ENCODE measurements around the gene ASIC1. TPM values are rescaled to one million over a fixed set of nuclear protein-coding genes. Genes with fewer than 3 reads are reported as not detected.

Gene ASIC1
- total RNA-seq, 1 experiment from 2014 or later, result 2.7 TPM

- Histone ChIP-seq H3K27me3 (replicated peaks; ENCODE audit: insufficient read depth, low read depth, low read length, poor library complexity) (peaks cover 4% of the 10 kb centered on the region), H3K27ac (ENCODE audit: low read depth, low read length, poor library complexity, severe bottlenecking) (no peak overlapping the region), H3K4me3 (ENCODE audit: low read depth, low read length, poor library complexity, severe bottlenecking) (no peak overlapping the region), H3K4me1 (ENCODE audit: insufficient read depth, low read length, poor library complexity, severe bottlenecking) (peaks cover 36% of the 10 kb centered on the region), H3K36me3 (ENCODE audit: insufficient read depth, low read length, poor library complexity, severe bottlenecking) (no peaks in the 10 kb centered on the region), H3K9me3 (ENCODE audit: low read depth, low read length, poor library complexity, severe bottlenecking) (no peaks in the 10 kb centered on the region)
- DNase-seq (ENCODE audit: low spot score), result no peak
- no peak for TF ChIP-seq EZH2 (IDR thresholded peaks at IDR 0.05; ENCODE audit: borderline replicate concordance, low read depth, low read length, poor library complexity, severe bottlenecking)
- BruUV-seq (replicated peaks), result no TSS peak
- POLR2A ChIA-PET (ENCODE audit: low non-redundant PET), result no interaction called here
- intact Hi-C loops (cut with micrococcal nuclease; ENCODE audit: unreplicated experiment), result no loop called here
- CTCF ChIA-PET, result no interaction called here
These were observed 4.9 kb upstream of the ASIC1 start for GRCh38 chr12:50052544-50052943.

GRCh38 chr12:50052964-50053363, 4.4 kb upstream of the ASIC1 start:
- BruUV-seq (replicated peaks), result no TSS peak
- H3K4me3 ChIP-seq (ENCODE audit: low read depth, low read length, poor library complexity, severe bottlenecking), result no peak overlapping the region
- peaks cover 4% of the 10 kb centered on the region for H3K27me3 ChIP-seq (replicated peaks; ENCODE audit: insufficient read depth, low read depth, low read length, poor library complexity)
- ChIA-PET POLR2A (ENCODE audit: low non-redundant PET) (no interaction called here), CTCF (no interaction called here)
- H3K9me3 ChIP-seq (ENCODE audit: low read depth, low read length, poor library complexity, severe bottlenecking), result no peaks in the 10 kb centered on the region
- TF ChIP-seq CTCF (conservative IDR thresholded peaks at IDR 0.05; ENCODE audit: low read depth, low read length) (no peak), EZH2 (IDR thresholded peaks at IDR 0.05; ENCODE audit: borderline replicate concordance, low read depth, low read length, poor library complexity, severe bottlenecking) (no peak)
- no peak for DNase-seq (ENCODE audit: low spot score)
- peaks cover 36% of the 10 kb centered on the region for H3K4me1 ChIP-seq (ENCODE audit: insufficient read depth, low read length, poor library complexity, severe bottlenecking)
- intact Hi-C loops (cut with micrococcal nuclease; ENCODE audit: unreplicated experiment), result no loop called here
- no peak overlapping the region for H3K27ac ChIP-seq (ENCODE audit: low read depth, low read length, poor library complexity, severe bottlenecking)
- H3K36me3 ChIP-seq (ENCODE audit: insufficient read depth, low read length, poor library complexity, severe bottlenecking), result no peaks in the 10 kb centered on the region

GRCh38 chr12:50053583-50053982, 3.8 kb upstream of the ASIC1 start:
- Histone ChIP-seq H3K27me3 (replicated peaks; ENCODE audit: insufficient read depth, low read depth, low read length, poor library complexity) (peaks cover 4% of the 10 kb centered on the region), H3K9me3 (ENCODE audit: low read depth, low read length, poor library complexity, severe bottlenecking) (no peaks in the 10 kb centered on the region), H3K4me1 (ENCODE audit: insufficient read depth, low read length, poor library complexity, severe bottlenecking) (peaks cover 36% of the 10 kb centered on the region), H3K36me3 (ENCODE audit: insufficient read depth, low read length, poor library complexity, severe bottlenecking) (no peaks in the 10 kb centered on the region), H3K27ac (ENCODE audit: low read depth, low read length, poor library complexity, severe bottlenecking) (no peak overlapping the region), H3K4me3 (ENCODE audit: low read depth, low read length, poor library complexity, severe bottlenecking) (no peak overlapping the region)
- BruUV-seq (replicated peaks), result no TSS peak
- ChIA-PET POLR2A (ENCODE audit: low non-redundant PET) (no interaction called here), CTCF (no interaction called here)
- intact Hi-C loops (cut with micrococcal nuclease; ENCODE audit: unreplicated experiment), result no loop called here
- DNase-seq (ENCODE audit: low spot score), result no peak
- TF ChIP-seq CTCF (conservative IDR thresholded peaks at IDR 0.05; ENCODE audit: low read depth, low read length) (no peak), EZH2 (IDR thresholded peaks at IDR 0.05; ENCODE audit: borderline replicate concordance, low read depth, low read length, poor library complexity, severe bottlenecking) (no peak)
